A673 (cell line): Measurements from ENCODE around the gene LPCAT1.

Experiments used
- CTCF ChIP-seq: fragments of 300-800, 200-600 bp; sonication (generic); conservative IDR thresholded peaks from 2 replicates; pipeline ENCODE4 v1.5.1; 2017; ENCODE audit warnings: low read depth, mild to moderate bottlenecking, antibody characterized with exemption, low read length, moderate library complexity, mixed read lengths
- EZH2 ChIP-seq: fragments of 200-600 bp; sonication (generic); IDR thresholded peaks from 2 replicates; pipeline ENCODE4 v1.6.1; 2017; ENCODE audit warnings: borderline replicate concordance, low read depth, mild to moderate bottlenecking, mixed read lengths, antibody characterized with exemption, low read length; ENCODE audit not compliant: poor library complexity, severe bottlenecking

GRCh38 chr5:1500411-1501091, 23.2 kb downstream of the LPCAT1 start:
- no peak for TF ChIP-seq CTCF
- TF ChIP-seq EZH2: no peak
